Neural cell (in vitro differentiated cells): ENCODE results near the gene C11orf91.

Source experiments
- CTCF ChIP-seq: fragments of 450-650 bp; IDR thresholded peaks from 2 replicates; pipeline ENCODE4 v1.5.1; 2014; ENCODE audit warnings: antibody characterized with exemption, mild to moderate bottlenecking, moderate library complexity; ENCODE audit not compliant: poor library complexity, severe bottlenecking
- EP300 ChIP-seq: fragments of 450-650 bp; conservative IDR thresholded peaks from 2 replicates; pipeline ENCODE4 v1.6.1; 2014; ENCODE audit warnings: antibody characterized with exemption, mild to moderate bottlenecking, moderate library complexity; ENCODE audit not compliant: poor library complexity, severe bottlenecking
- EZH2 ChIP-seq: fragments of 200-600, 300-800 bp; shearing (Covaris generic), sonication (generic); IDR thresholded peaks from 2 replicates; pipeline ENCODE4 v1.6.1; 2014; ENCODE audit warnings: antibody characterized with exemption, low read length, borderline replicate concordance, mild to moderate bottlenecking; ENCODE audit not compliant: insufficient read depth, poor library complexity, severe bottlenecking
- POLR2AphosphoS5 ChIP-seq: IDR thresholded peaks from 2 replicates; pipeline ENCODE4 v1.6.1; 2012

- TF ChIP-seq CTCF (no peak), EP300 (no peak), POLR2AphosphoS5 (no peak), EZH2 (no peak)
Observed at GRCh38 chr11:33733980-33734379, 33.4 kb upstream of the C11orf91 start.
